KBM-7 (cell line): ENCODE data around the gene ANKRD17.
"Not testable (repeated sequence)": the region's sequence is repeated elsewhere in the genome, so short reads cannot be mapped to it uniquely, and the experiment has no call there.

ENCODE experiments used
- DNase-seq: peaks from one replicate; pipeline ENCODE4 v3.0.0-alpha.2; 2015
- in situ Hi-C: fragments of 300-500 bp; cut with MboI; formaldehyde crosslinking; loops from 2 replicates; pipeline ENCODE4 v1.14.3; 2020; ENCODE audit warnings: low sequenced_read_pairs, low pct_unique_long_range_greater_than_20kb, mixed read lengths

The ANKRD17 gene

GRCh38 chr4:73258686-73259570, at the start of gene ANKRD17:
TSS of gene ANKRD17 (minus strand) at chr4:73258798. CDS start at chr4:73258668, 130 bp downstream.
- in situ Hi-C loops = no loop called here

GRCh38 chr4:73308286-73308685, 49.7 kb upstream of the ANKRD17 start:
- in situ Hi-C loops = no loop called here
- DNase-seq = peak; percentile 66

More at GRCh38 chr4:73258686-73259570, at the start of gene ANKRD17:
- peak; percentile 96 for DNase-seq

GRCh38 chr4:73303711-73304110, 45.1 kb upstream of the ANKRD17 start:
- in situ Hi-C loops = no loop called here

GRCh38 chr4:73299548-73300280, 41.1 kb upstream of the ANKRD17 start:
- in situ Hi-C loops = no loop called here
- no peak for DNase-seq

More at GRCh38 chr4:73303711-73304110, 45.1 kb upstream of the ANKRD17 start:
- DNase-seq = no peak

GRCh38 chr4:73292661-73293060, 34.1 kb upstream of the ANKRD17 start:
- DNase-seq, in situ Hi-C loops: not testable (repeated sequence)

- in situ Hi-C loops = no loop called here
Observed at GRCh38 chr4:73281982-73282381, 23.4 kb upstream of the ANKRD17 start.

GRCh38 chr4:73281396-73281795, 22.8 kb upstream of the ANKRD17 start:
- DNase-seq = no peak
- in situ Hi-C loops = no loop called here

More at GRCh38 chr4:73281982-73282381, 23.4 kb upstream of the ANKRD17 start:
- DNase-seq = no peak

GRCh38 chr4:73277201-73277600, 18.6 kb upstream of the ANKRD17 start:
- in situ Hi-C loops = no loop called here
- DNase-seq = no peak

GRCh38 chr4:73275318-73275654, 16.7 kb upstream of the ANKRD17 start:
- in situ Hi-C loops = no loop called here

GRCh38 chr4:73272816-73273215, 14.2 kb upstream of the ANKRD17 start:
- no peak for DNase-seq
- in situ Hi-C loops = no loop called here

More at GRCh38 chr4:73275318-73275654, 16.7 kb upstream of the ANKRD17 start:
- DNase-seq = no peak

GRCh38 chr4:73267050-73267449, 8.5 kb upstream of the ANKRD17 start:
- in situ Hi-C loops = no loop called here
- DNase-seq = no peak

- in situ Hi-C loops = no loop called here
- no peak for DNase-seq
Observed at GRCh38 chr4:73259571-73260090, 1.0 kb upstream of the ANKRD17 start.

- in situ Hi-C loops = no loop called here
- no peak for DNase-seq
Observed at GRCh38 chr4:73258436-73258685, 237 bp downstream of the ANKRD17 start.

- DNase-seq = no peak
- in situ Hi-C loops = no loop called here
Observed at GRCh38 chr4:73257651-73258435, 755 bp downstream of the ANKRD17 start.

GRCh38 chr4:73257234-73257633, 1.4 kb downstream of the ANKRD17 start:
- in situ Hi-C loops = no loop called here
- DNase-seq = peak; percentile 96

- in situ Hi-C loops, DNase-seq: not testable (repeated sequence)
Observed at GRCh38 chr4:73255847-73256246, 2.8 kb downstream of the ANKRD17 start.

- DNase-seq = no peak
- in situ Hi-C loops = no loop called here
Observed at GRCh38 chr4:73252001-73252400, 6.6 kb downstream of the ANKRD17 start.

GRCh38 chr4:73251384-73251783, 7.2 kb downstream of the ANKRD17 start:
- in situ Hi-C loops = no loop called here
- no peak for DNase-seq

- DNase-seq = no peak
- in situ Hi-C loops = no loop called here
Observed at GRCh38 chr4:73250642-73251041, 8.0 kb downstream of the ANKRD17 start.
